Dermis microvascular lymphatic vessel endothelial cell (primary cell): ENCODE results near the gene AP2S1. TPM values are rescaled to one million over a fixed set of nuclear protein-coding genes. Genes with fewer than 3 reads are reported as not detected.
"Not testable (repeated sequence)": the region's sequence is repeated elsewhere in the genome, so short reads cannot be mapped to it uniquely, and the experiment has no call there.

ENCODE experiments used
- DNase-seq, 2 donors: peaks; one replicate each; pipeline versions ENCODE4 v3.0.0 to v3.0.0-alpha.2; 2010; ENCODE audit warnings: low read depth in 2 of 2
- total RNA-seq: library from RNA; depleted of rRNA; stranded (reverse); fragments of >200 nt; gene quantifications from 2 replicates; pipeline ENCODE4 v1.2.1, GENCODE V29; 2014

The AP2S1 gene
- total RNA-seq, 1 donor from 2014 or later = 160 TPM

GRCh38 chr19:46809534-46810272 is 40.9 kb downstream of the AP2S1 start:
- DNase-seq = no peak

GRCh38 chr19:46806656-46807055 is 44.0 kb downstream of the AP2S1 start:
- DNase-seq = no peak

DNA sequence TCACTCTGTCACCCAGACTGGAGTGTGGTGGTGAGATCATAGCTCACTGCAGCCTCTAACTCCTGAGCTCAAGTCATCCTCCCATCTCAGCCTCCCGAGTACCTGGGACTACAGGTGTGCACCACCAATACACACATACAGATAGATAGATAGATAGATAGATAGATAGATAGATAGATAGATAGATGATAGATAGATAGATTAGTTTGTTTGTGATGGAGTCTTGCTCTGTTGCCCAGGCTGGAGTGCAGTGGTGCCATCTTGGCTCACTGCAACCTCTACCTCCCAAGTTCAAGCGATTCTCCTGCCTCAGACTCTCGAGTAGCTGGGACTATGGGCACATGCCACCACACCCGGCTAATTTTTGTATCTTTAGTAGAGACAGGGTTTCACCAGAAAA is 46.2 kb downstream of the AP2S1 start:
- not testable (repeated sequence) for DNase-seq

- no peak for DNase-seq
These were observed 47.1 kb downstream of the AP2S1 start for GRCh38 chr19:46803555-46803954.

DNA sequence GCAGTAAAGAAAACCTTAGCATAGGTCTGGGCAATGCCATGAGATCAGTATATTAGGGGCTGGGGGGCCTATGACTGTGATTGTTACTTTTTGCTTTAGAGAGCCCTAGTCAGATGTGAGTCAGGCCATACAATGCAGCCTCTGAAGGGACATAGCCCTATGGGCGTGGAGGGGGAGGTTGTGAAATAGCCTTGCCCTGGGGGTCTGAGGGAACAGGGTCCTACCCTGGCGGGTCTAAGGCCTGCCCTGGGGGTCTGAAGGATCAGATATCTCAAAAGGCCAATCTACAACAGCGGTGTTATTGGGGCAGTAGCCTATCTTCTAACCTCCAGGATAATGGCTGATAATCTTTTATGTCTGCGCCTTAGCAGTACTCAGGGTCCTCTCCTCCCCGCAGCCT is 48.5 kb downstream of the AP2S1 start:
- DNase-seq = no peak

GRCh38 chr19:46798713-46799112 is 51.9 kb downstream of the AP2S1 start:
- DNase-seq = no peak

GRCh38 chr19:46797881-46798280 is 52.8 kb downstream of the AP2S1 start:
- no peak for DNase-seq

DNA sequence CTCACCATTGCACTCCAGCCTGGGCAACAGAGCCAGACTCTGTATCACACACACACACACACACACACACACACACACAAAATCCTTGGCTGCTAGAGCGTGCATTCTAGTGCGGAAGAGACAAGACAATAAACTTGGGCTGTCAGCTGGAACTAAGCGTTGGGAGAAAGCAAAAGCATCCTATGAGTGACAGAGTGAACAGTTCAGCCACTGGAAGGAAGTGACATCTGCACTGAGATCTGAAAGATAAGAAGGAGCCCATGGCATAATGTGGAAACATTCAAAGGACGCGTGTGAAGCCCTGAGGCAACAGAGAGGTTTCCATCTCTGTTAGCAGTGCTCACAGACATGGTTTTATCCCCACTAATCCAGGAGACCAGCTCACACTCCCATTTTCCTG is 58.7 kb downstream of the AP2S1 start:
- no peak for DNase-seq

DNA sequence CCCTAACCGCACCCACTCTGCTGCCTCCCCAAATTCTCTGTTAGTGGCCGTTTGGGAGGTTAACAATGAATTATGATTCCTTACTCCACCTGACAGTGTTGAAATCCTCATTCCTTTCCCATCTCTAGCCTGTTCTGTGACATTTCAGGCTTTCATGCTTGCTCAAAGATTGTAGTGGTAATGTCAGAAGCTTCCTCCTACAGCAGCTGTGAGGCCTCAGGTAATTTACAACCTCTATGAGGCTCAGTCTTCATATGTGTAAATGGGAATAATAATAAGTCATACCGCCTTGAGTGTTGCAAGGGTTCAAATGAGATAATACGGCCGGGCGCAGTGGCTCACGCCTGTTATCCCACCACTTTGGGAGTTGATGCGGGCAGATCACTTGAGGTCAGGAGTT is 61.3 kb downstream of the AP2S1 start:
- no peak for DNase-seq

GRCh38 chr19:46788968-46789338 is 61.7 kb downstream of the AP2S1 start:
- no peak for DNase-seq

DNA sequence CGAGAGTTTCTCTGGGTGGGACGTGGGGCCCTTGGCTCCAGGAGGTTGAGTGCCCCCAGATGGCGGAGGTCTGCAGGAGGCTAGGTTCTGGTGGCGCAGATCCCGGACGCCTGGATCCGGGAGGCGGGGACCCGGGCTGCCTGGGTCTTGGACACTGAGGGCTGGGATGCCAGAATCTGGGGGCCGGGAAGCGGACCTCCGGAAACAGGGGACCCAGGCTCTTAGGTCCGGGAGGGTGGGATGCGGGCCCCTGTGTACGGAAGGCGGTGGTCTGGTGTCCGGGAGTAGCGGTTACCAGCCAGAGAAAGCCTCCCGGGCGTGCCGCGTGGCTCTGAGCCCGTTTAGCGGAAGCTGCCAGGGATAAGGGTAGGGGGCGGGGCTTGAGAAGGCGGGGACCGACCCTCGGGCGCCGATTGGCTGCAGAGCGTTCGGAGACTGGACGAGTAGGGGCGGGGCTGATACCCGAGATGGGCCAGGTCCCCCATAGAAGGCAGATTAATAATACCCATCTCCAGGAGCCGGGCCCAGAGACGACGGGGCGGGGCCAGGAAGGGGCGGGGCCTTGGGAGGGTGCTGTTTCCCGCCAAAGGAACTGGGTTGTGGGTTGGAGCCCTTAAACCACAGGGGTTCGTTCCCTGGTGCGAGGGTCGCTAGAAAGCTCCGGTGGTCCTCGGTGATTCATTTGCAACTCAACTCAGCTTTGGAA is 62.2 kb downstream of the AP2S1 start, which contains the start of gene SLC1A5:
SLC1A5 (minus strand) TSS at position 333 of the 706 bp plus-strand sequence. CDS start 629 bp downstream, outside the sequence.
- DNase-seq = peak; percentile 80 to 96

Other genes with a start within 250 kb of the AP2S1 start
- 112 and 121 TPM in 2 replicates for gene CALM3, start 249.5 kb downstream of the AP2S1 start, total RNA-seq
- not detected in 2 replicates for gene PTGIR, start 225.8 kb downstream of the AP2S1 start, total RNA-seq
- gene GNG8, start 214.6 kb downstream of the AP2S1 start, total RNA-seq = not detected in 2 replicates
- gene DACT3, start 189.7 kb downstream of the AP2S1 start, total RNA-seq = under 0.01 and 0.13 TPM in 2 replicates
- gene PRKD2, start 133.7 kb downstream of the AP2S1 start, total RNA-seq = 32.6 and 55.4 TPM in 2 replicates
- 8.9 and 15.2 TPM in 2 replicates for gene FKRP, start 104.8 kb downstream of the AP2S1 start, total RNA-seq
- 68.2 and 108 TPM in 2 replicates for gene STRN4, start 104.4 kb downstream of the AP2S1 start, total RNA-seq
- gene SLC1A5, start 62.3 kb downstream of the AP2S1 start, total RNA-seq = 25.3 and 25.8 TPM in 2 replicates
- 17.1 and 21.2 TPM in 2 replicates for gene ARHGAP35, start 10.2 kb upstream of the AP2S1 start, total RNA-seq
- not detected in 2 replicates for gene NPAS1, start 169.0 kb upstream of the AP2S1 start, total RNA-seq
- 20.7 and 31.2 TPM in 2 replicates for gene TMEM160, start 197.8 kb upstream of the AP2S1 start, total RNA-seq